ENCODE data around the gene SLC30A5. TPM values are rescaled to one million over a fixed set of nuclear protein-coding genes. Genes with fewer than 3 reads are reported as not detected.

Gene SLC30A5
- total and polyA plus RNA-seq, 2 experiments from 2014 or later = 41.2 to 54.3 TPM

DNA sequence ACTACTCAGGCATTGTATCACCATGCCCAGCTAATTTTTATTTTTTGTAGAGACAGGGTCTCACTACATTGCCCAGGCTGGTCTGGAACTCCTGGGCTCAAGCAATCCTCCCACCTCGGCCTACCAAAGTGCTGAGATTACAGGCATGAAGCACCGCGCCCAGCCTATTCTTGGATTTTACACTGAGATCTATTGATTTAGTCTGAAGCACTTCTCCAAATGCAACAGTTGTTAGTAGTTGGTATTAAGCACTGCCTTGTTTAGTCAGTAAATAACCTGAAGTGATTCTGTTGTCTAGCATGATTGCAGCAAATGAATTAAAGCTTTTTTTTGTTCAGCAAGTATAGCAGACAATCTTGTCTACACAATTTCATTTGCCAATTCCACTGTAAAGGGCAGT lies 64.2 kb downstream of the SLC30A5 start:
- DNase-seq (ENCODE audit: low read depth in 1 of 2, low spot score in 1 of 2) = no peak
- no peaks in the 10 kb centered on the region for H3K4me1 ChIP-seq (ENCODE audit: low read depth)
- H3K4me3 ChIP-seq = no peak overlapping the region
- H3K36me3 ChIP-seq = no peaks in the 10 kb centered on the region
- TF ChIP-seq, protein P1, sequence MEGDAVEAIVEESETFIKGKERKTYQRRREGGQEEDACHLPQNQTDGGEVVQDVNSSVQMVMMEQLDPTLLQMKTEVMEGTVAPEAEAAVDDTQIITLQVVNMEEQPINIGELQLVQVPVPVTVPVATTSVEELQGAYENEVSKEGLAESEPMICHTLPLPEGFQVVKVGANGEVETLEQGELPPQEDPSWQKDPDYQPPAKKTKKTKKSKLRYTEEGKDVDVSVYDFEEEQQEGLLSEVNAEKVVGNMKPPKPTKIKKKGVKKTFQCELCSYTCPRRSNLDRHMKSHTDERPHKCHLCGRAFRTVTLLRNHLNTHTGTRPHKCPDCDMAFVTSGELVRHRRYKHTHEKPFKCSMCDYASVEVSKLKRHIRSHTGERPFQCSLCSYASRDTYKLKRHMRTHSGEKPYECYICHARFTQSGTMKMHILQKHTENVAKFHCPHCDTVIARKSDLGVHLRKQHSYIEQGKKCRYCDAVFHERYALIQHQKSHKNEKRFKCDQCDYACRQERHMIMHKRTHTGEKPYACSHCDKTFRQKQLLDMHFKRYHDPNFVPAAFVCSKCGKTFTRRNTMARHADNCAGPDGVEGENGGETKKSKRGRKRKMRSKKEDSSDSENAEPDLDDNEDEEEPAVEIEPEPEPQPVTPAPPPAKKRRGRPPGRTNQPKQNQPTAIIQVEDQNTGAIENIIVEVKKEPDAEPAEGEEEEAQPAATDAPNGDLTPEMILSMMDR (IDR thresholded peaks at IDR 0.05; ENCODE audit: low read depth, low read length) = no peak
- H3K27ac ChIP-seq = no peak overlapping the region
- H3K9me3 ChIP-seq (ENCODE audit: low read depth) = no peaks in the 10 kb centered on the region
- no peaks in the 10 kb centered on the region for H3K27me3 ChIP-seq

DNA sequence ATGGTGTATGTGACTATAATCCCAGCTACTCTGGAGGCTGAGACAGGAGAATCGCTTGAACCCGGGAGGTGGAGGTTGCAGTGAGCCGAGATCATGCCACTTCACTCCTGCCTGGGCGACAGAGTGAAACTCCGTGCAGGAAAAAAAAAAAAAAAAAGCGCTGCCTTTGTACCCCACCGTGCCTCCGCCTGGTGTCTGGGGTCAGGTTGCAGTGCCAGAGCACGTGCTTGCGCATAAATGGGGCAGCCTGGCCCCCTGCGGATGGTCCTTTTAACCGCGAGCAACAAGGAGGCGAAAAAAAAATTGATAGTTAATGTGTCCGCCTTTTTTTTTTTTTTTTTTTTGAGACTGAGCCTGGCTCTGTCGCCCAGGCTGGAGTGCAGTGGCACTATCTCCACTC lies 66.8 kb downstream of the SLC30A5 start:
- no peak for DNase-seq (ENCODE audit: low read depth in 1 of 2, low spot score in 1 of 2)
- Histone ChIP-seq H3K4me1 (ENCODE audit: low read depth) (no peaks in the 10 kb centered on the region), H3K27ac (no peak overlapping the region), H3K36me3 (no peaks in the 10 kb centered on the region), H3K4me3 (no peak overlapping the region), H3K9me3 (ENCODE audit: low read depth) (no peaks in the 10 kb centered on the region), H3K27me3 (no peaks in the 10 kb centered on the region)
- TF ChIP-seq, protein P1 (IDR thresholded peaks at IDR 0.05; ENCODE audit: low read depth, low read length) = no peak

DNA sequence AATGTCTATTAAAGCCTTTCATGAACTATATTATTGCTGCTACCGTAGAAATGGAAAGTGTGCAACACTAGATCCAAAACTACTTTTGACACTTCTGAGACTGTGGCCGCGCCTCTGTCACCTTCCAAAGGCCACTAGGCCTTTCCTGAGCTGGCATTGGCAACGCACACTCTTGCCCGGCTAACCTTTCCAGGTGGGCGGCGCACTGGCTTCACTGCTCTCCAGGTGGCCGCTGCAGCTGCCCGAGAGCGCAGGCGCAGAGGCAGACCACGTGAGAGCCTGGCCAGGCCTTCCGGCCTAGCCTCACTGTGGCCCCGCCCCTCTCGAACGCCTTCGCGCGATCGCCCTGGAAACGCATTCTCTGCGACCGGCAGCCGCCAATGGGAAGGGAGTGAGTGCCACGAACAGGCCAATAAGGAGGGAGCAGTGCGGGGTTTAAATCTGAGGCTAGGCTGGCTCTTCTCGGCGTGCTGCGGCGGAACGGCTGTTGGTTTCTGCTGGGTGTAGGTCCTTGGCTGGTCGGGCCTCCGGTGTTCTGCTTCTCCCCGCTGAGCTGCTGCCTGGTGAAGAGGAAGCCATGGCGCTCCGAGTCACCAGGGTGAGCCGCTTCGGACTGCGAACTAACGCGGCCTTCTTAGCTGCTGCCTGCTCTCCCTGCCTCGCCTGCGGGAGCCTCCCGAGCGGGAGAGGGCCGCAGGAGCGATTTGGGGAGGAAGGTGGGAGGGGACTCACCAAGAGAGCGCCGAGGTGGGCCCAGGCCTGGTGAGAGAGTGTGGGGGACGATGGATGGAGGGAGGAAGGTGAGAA lies 73.1 kb downstream of the SLC30A5 start, which contains the start of gene CCNB1:
TSS of gene CCNB1 (plus strand) at position 465 of the 807 bp plus-strand sequence. CDS start at position 578, 113 bp downstream.
- Histone ChIP-seq H3K4me3 (peak within 1 kb of the TSS; percentile 77), H3K27ac (peak within 1 kb of the TSS; percentile 90), H3K36me3 (peaks cover 27% of the 10 kb centered on the region), H3K4me1 (ENCODE audit: low read depth) (peaks cover 13% of the 10 kb centered on the region), H3K27me3 (no peaks in the 10 kb centered on the region), H3K9me3 (ENCODE audit: low read depth) (no peaks in the 10 kb centered on the region)
- TF ChIP-seq, protein P1 (IDR thresholded peaks at IDR 0.05; ENCODE audit: low read depth, low read length) = no peak
- DNase-seq (ENCODE audit: low read depth in 1 of 2, low spot score in 1 of 2) = peak; percentile 98 to 99

DNA sequence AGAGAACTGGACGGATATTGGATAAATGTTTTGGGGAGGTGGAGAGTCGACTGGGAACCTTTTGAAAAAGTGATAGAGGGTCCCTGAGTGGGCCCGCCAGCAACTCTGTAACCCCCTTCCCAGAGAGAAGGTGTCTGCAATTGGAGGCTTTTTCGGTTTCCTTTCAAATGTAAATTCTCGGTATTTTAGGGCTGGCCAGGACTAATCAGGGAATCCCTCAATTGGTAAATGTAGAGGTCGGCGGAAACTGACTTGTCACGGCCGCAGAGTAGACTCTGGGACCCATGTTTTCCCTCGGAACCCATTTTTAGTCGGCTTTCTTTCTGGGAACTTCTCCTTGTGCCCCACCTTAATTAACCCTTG lies 73.7 kb downstream of the SLC30A5 start:
- Histone ChIP-seq H3K9me3 (ENCODE audit: low read depth) (no peaks in the 10 kb centered on the region), H3K27me3 (no peaks in the 10 kb centered on the region), H3K4me1 (ENCODE audit: low read depth) (peaks cover 13% of the 10 kb centered on the region), H3K27ac (peak overlapping the region; percentile 90), H3K36me3 (peaks cover 31% of the 10 kb centered on the region), H3K4me3 (peak overlapping the region; percentile 77)
- TF ChIP-seq, protein P1 (IDR thresholded peaks at IDR 0.05; ENCODE audit: low read depth, low read length) = no peak
- DNase-seq (ENCODE audit: low read depth in 1 of 2, low spot score in 1 of 2) = peak; percentile 13 to 18

DNA sequence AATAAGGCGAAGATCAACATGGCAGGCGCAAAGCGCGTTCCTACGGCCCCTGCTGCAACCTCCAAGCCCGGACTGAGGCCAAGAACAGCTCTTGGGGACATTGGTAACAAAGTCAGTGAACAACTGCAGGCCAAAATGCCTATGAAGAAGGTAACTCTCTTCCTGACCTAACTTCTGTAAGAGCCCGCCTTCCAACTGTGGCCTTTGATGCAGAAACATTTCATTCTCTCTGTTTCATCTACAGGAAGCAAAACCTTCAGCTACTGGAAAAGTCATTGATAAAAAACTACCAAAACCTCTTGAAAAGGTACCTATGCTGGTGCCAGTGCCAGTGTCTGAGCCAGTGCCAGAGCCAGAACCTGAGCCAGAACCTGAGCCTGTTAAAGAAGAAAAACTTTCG lies 74.1 kb downstream of the SLC30A5 start:
- Histone ChIP-seq H3K4me3 (peak overlapping the region; percentile 77), H3K4me1 (ENCODE audit: low read depth) (peaks cover 13% of the 10 kb centered on the region), H3K27me3 (no peaks in the 10 kb centered on the region), H3K27ac (peak overlapping the region; percentile 90), H3K36me3 (peaks cover 32% of the 10 kb centered on the region), H3K9me3 (ENCODE audit: low read depth) (no peaks in the 10 kb centered on the region)
- TF ChIP-seq, protein P1 (IDR thresholded peaks at IDR 0.05; ENCODE audit: low read depth, low read length) = no peak
- DNase-seq (ENCODE audit: low read depth in 1 of 2, low spot score in 1 of 2) = peak in 1 of 2 donors; percentile 4
